Globus pallidus (tissue), 1 donor: ENCODE measurements around the gene ZNF423.

ENCODE experiments used
- DNase-seq: peaks from one replicate; pipeline ENCODE4 v3.0.0-alpha.2; 2015; ENCODE audit warnings: low spot score

ZNF423 gene

GRCh38 chr16:49455991-49456745, 399.7 kb downstream of the ZNF423 start:
- no peak for DNase-seq

- DNase-seq, result no peak
Measured at GRCh38 chr16:49455181-49455990, 400.5 kb downstream of the ZNF423 start.

- no peak for DNase-seq
Measured at GRCh38 chr16:49454426-49455180, 401.3 kb downstream of the ZNF423 start.

GRCh38 chr16:49453983-49454382, 401.9 kb downstream of the ZNF423 start:
- no peak for DNase-seq

GRCh38 chr16:49453021-49453420, 402.9 kb downstream of the ZNF423 start:
- DNase-seq, result no peak

- no peak for DNase-seq
Measured at GRCh38 chr16:49452578-49452977, 403.3 kb downstream of the ZNF423 start.

GRCh38 chr16:49452108-49452507, 403.8 kb downstream of the ZNF423 start:
- no peak for DNase-seq

- DNase-seq, result no peak
Measured at GRCh38 chr16:49446805-49447204, 409.1 kb downstream of the ZNF423 start.

- DNase-seq, result no peak
Measured at GRCh38 chr16:49443576-49443975, 412.3 kb downstream of the ZNF423 start.

- no peak for DNase-seq
Measured at GRCh38 chr16:49442805-49443204, 413.1 kb downstream of the ZNF423 start.

GRCh38 chr16:49441366-49441780, 414.5 kb downstream of the ZNF423 start:
- no peak for DNase-seq

- DNase-seq, result no peak
Measured at GRCh38 chr16:49440156-49441065, 415.5 kb downstream of the ZNF423 start.

- DNase-seq, result no peak
Measured at GRCh38 chr16:49439676-49440075, 416.2 kb downstream of the ZNF423 start.

GRCh38 chr16:49439050-49439449, 416.9 kb downstream of the ZNF423 start:
- DNase-seq, result no peak
